Glutamatergic neuron (in vitro differentiated cells): ENCODE data around the gene SLCO3A1. TPM values are rescaled to one million over a fixed set of nuclear protein-coding genes. Genes with fewer than 3 reads are reported as not detected.

Experiments used
- DNase-seq: peaks from one replicate; pipeline ENCODE4 v3.0.0; 2022
- H3K27ac Mint-ChIP-seq: one replicate; pipeline ENCODE4 v1.8.0; 2020; ENCODE audit warnings: mild to moderate bottlenecking, mixed read lengths, inconsistent platforms; ENCODE audit not compliant: unreplicated experiment
- H3K27me3 Mint-ChIP-seq: one replicate; pipeline ENCODE4 v1.8.0; 2020; ENCODE audit warnings: mild to moderate bottlenecking, moderate library complexity, mixed read lengths, inconsistent platforms; ENCODE audit not compliant: unreplicated experiment
- H3K36me3 Mint-ChIP-seq: one replicate; pipeline ENCODE4 v1.8.0; 2020; ENCODE audit warnings: mild to moderate bottlenecking, mixed read lengths, inconsistent platforms; ENCODE audit not compliant: unreplicated experiment
- H3K4me1 Mint-ChIP-seq: one replicate; pipeline ENCODE4 v1.8.0; 2020; ENCODE audit warnings: mild to moderate bottlenecking, low read depth, mixed read lengths, inconsistent platforms; ENCODE audit not compliant: unreplicated experiment
- H3K4me3 Mint-ChIP-seq: one replicate; pipeline ENCODE4 v1.8.0; 2020; ENCODE audit warnings: mild to moderate bottlenecking, mixed read lengths, inconsistent platforms; ENCODE audit not compliant: unreplicated experiment
- H3K9me3 Mint-ChIP-seq: one replicate; pipeline ENCODE4 v1.8.0; 2020; ENCODE audit warnings: mild to moderate bottlenecking, moderate library complexity, mixed read lengths, inconsistent platforms; ENCODE audit not compliant: unreplicated experiment
- total RNA-seq: library from RNA; stranded (reverse); fragmentation: NEBNext Ultra II Directional; extraction: Animal tissue kit (Norgen Biotek cat#: 25700); gene quantifications from one replicate; pipeline ENCODE4 v1.2.1, GENCODE V29; 2021; ENCODE audit not compliant: unreplicated experiment
- TF ChIP-seq, protein P1 (sequence below): fragments of 200-600 bp; sonication (generic); IDR thresholded peaks from one replicate; pipeline ENCODE4 v1.5.0; 2021; ENCODE audit not compliant: partially characterized antibody, unreplicated experiment

The SLCO3A1 gene
- total RNA-seq, 1 donor from 2014 or later = 27.9 TPM

GRCh38 chr15:92033314-92033713 is 179.8 kb downstream of the SLCO3A1 start:
- Mint-ChIP-seq H3K4me3 (no peak overlapping the region), H3K27me3 (peaks cover 4% of the 10 kb centered on the region), H3K27ac (no peak overlapping the region), H3K9me3 (peaks cover 3% of the 10 kb centered on the region), H3K4me1 (peaks cover 23% of the 10 kb centered on the region), H3K36me3 (no peaks in the 10 kb centered on the region)
- DNase-seq = no peak
- TF ChIP-seq, protein P1, sequence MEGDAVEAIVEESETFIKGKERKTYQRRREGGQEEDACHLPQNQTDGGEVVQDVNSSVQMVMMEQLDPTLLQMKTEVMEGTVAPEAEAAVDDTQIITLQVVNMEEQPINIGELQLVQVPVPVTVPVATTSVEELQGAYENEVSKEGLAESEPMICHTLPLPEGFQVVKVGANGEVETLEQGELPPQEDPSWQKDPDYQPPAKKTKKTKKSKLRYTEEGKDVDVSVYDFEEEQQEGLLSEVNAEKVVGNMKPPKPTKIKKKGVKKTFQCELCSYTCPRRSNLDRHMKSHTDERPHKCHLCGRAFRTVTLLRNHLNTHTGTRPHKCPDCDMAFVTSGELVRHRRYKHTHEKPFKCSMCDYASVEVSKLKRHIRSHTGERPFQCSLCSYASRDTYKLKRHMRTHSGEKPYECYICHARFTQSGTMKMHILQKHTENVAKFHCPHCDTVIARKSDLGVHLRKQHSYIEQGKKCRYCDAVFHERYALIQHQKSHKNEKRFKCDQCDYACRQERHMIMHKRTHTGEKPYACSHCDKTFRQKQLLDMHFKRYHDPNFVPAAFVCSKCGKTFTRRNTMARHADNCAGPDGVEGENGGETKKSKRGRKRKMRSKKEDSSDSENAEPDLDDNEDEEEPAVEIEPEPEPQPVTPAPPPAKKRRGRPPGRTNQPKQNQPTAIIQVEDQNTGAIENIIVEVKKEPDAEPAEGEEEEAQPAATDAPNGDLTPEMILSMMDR = no peak

DNA sequence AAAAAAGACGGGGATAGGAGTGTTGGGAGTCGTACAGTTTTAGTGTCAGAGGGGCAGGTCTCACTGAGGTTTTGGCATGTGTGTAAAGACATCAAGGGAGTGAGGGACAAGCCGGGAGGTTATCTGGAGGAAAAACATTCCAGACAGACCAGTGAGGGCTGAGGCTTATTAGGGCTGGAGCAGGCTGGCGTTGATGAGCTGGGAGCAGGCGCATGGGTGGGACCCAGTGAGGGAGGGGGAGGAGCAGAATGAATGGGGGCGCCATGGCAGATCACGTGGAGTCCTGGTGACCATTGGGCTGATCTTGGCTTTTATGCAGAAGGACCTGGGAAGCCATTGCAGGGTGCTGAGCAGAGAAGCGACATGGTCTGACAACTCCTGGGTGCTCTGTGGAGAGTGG is 180.2 kb downstream of the SLCO3A1 start:
- no peak overlapping the region for H3K4me3 Mint-ChIP-seq
- TF ChIP-seq, protein P1 = no peak
- H3K9me3 Mint-ChIP-seq = peaks cover 3% of the 10 kb centered on the region
- H3K27ac Mint-ChIP-seq = no peak overlapping the region
- H3K4me1 Mint-ChIP-seq = peaks cover 19% of the 10 kb centered on the region
- no peak for DNase-seq
- H3K27me3 Mint-ChIP-seq = peaks cover 4% of the 10 kb centered on the region
- H3K36me3 Mint-ChIP-seq = peaks cover 4% of the 10 kb centered on the region

- H3K9me3 Mint-ChIP-seq = peaks cover 3% of the 10 kb centered on the region
These were observed 180.7 kb downstream of the SLCO3A1 start for GRCh38 chr15:92034227-92034626.

GRCh38 chr15:92035551-92035950 is 182.0 kb downstream of the SLCO3A1 start:
- Mint-ChIP-seq H3K27me3 (peaks cover 4% of the 10 kb centered on the region), H3K4me3 (no peak overlapping the region), H3K9me3 (peaks cover 3% of the 10 kb centered on the region), H3K36me3 (peaks cover 8% of the 10 kb centered on the region), H3K4me1 (peaks cover 8% of the 10 kb centered on the region), H3K27ac (no peak overlapping the region)
- TF ChIP-seq, protein P1 = no peak
- no peak for DNase-seq

More at GRCh38 chr15:92034227-92034626, 180.7 kb downstream of the SLCO3A1 start:
- Mint-ChIP-seq H3K27me3 (peaks cover 4% of the 10 kb centered on the region), H3K36me3 (peaks cover 8% of the 10 kb centered on the region), H3K4me3 (no peak overlapping the region), H3K27ac (no peak overlapping the region), H3K4me1 (peaks cover 15% of the 10 kb centered on the region)
- TF ChIP-seq, protein P1 = no peak
- no peak for DNase-seq

DNA sequence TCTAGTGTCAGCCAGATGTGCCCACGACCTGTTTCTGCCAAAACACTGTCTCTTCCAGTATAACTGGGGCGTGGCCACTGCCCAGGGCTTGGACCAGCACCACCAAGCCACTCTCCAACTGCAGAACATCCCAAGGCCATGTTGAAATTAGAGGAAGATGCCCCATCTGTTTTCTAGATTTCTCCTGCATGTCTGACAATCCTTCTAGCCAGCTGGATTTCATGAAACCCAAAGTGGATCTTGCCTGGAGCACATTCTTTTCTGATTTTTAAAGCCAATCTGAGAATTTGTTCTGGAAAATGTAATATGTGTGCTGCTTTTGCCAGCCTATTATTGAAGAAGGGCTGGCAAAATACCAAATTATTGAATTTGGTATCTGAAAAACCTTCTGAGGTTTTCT is 182.5 kb downstream of the SLCO3A1 start:
- Mint-ChIP-seq H3K9me3 (peaks cover 3% of the 10 kb centered on the region), H3K27me3 (peaks cover 4% of the 10 kb centered on the region), H3K4me3 (no peak overlapping the region), H3K4me1 (peaks cover 8% of the 10 kb centered on the region), H3K36me3 (peaks cover 8% of the 10 kb centered on the region), H3K27ac (no peak overlapping the region)
- DNase-seq = no peak
- TF ChIP-seq, protein P1 = no peak
